Measurements from ENCODE around the gene TMEM37. TPM values are rescaled to one million over a fixed set of nuclear protein-coding genes. Genes with fewer than 3 reads are reported as not detected.

Gene TMEM37
- total RNA-seq, 1 donor from 2014 or later: 2.1 TPM

- H3K36me3 ChIP-seq (ENCODE audit: control insufficient read depth in 3 of 3, insufficient read depth in 3 of 3, low read length in 3 of 3): no peaks in the 10 kb centered on the region
- H3K4me3 ChIP-seq (ENCODE audit: low read length in 3 of 3): peak overlapping the region in 1 of 3 donors; percentile 35
- no peak overlapping the region for H3K27ac ChIP-seq (ENCODE audit: low read depth, low read length)
- no peaks in the 10 kb centered on the region for H3K27me3 ChIP-seq (ENCODE audit: control insufficient read depth in 3 of 3, insufficient read depth in 3 of 3, low read length in 3 of 3)
- peaks cover 10 to 22% (median 13%) of the 10 kb centered on the region in 3 donors for H3K4me1 ChIP-seq (ENCODE audit: control insufficient read depth in 3 of 3, insufficient read depth in 3 of 3, low read length in 3 of 3)
- H3K9ac ChIP-seq (ENCODE audit: low read depth in 1 of 3, low read length in 3 of 3): peak overlapping the region in 1 of 3 donors; percentile 8
- no peaks in the 10 kb centered on the region for H3K9me3 ChIP-seq (ENCODE audit: control insufficient read depth in 3 of 3, low read length in 3 of 3)
Observed at GRCh38 chr2:119476301-119477112, 44.9 kb downstream of the TMEM37 start.

- Histone ChIP-seq H3K27ac (ENCODE audit: low read depth, low read length) (no peak overlapping the region), H3K4me1 (ENCODE audit: control insufficient read depth in 3 of 3, insufficient read depth in 3 of 3, low read length in 3 of 3) (peaks cover 16 to 28% (median 19%) of the 10 kb centered on the region in 3 donors), H3K4me3 (ENCODE audit: low read length in 3 of 3) (no peak overlapping the region), H3K36me3 (ENCODE audit: control insufficient read depth in 3 of 3, insufficient read depth in 3 of 3, low read length in 3 of 3) (no peaks in the 10 kb centered on the region), H3K27me3 (ENCODE audit: control insufficient read depth in 3 of 3, insufficient read depth in 3 of 3, low read length in 3 of 3) (no peaks in the 10 kb centered on the region), H3K9me3 (ENCODE audit: control insufficient read depth in 3 of 3, low read length in 3 of 3) (no peaks in the 10 kb centered on the region), H3K9ac (ENCODE audit: low read depth in 1 of 3, low read length in 3 of 3) (no peak overlapping the region)
Observed at GRCh38 chr2:119477113-119477505, 45.5 kb downstream of the TMEM37 start.

- Histone ChIP-seq H3K27ac (ENCODE audit: low read depth, low read length) (no peak overlapping the region), H3K27me3 (ENCODE audit: control insufficient read depth in 3 of 3, insufficient read depth in 3 of 3, low read length in 3 of 3) (no peaks in the 10 kb centered on the region), H3K9me3 (ENCODE audit: control insufficient read depth in 3 of 3, low read length in 3 of 3) (no peaks in the 10 kb centered on the region), H3K9ac (ENCODE audit: low read depth in 1 of 3, low read length in 3 of 3) (no peak overlapping the region), H3K4me1 (ENCODE audit: control insufficient read depth in 3 of 3, insufficient read depth in 3 of 3, low read length in 3 of 3) (peaks cover 29 to 41% (median 32%) of the 10 kb centered on the region in 3 donors), H3K36me3 (ENCODE audit: control insufficient read depth in 3 of 3, insufficient read depth in 3 of 3, low read length in 3 of 3) (no peaks in the 10 kb centered on the region), H3K4me3 (ENCODE audit: low read length in 3 of 3) (no peak overlapping the region)
Observed at GRCh38 chr2:119478188-119478977, 46.7 kb downstream of the TMEM37 start.

- Histone ChIP-seq H3K9me3 (ENCODE audit: control insufficient read depth in 3 of 3, low read length in 3 of 3) (no peaks in the 10 kb centered on the region), H3K4me1 (ENCODE audit: control insufficient read depth in 3 of 3, insufficient read depth in 3 of 3, low read length in 3 of 3) (peaks cover 34 to 47% (median 37%) of the 10 kb centered on the region in 3 donors), H3K4me3 (ENCODE audit: low read length in 3 of 3) (no peak overlapping the region), H3K27me3 (ENCODE audit: control insufficient read depth in 3 of 3, insufficient read depth in 3 of 3, low read length in 3 of 3) (no peaks in the 10 kb centered on the region), H3K27ac (ENCODE audit: low read depth, low read length) (no peak overlapping the region), H3K36me3 (ENCODE audit: control insufficient read depth in 3 of 3, insufficient read depth in 3 of 3, low read length in 3 of 3) (no peaks in the 10 kb centered on the region), H3K9ac (ENCODE audit: low read depth in 1 of 3, low read length in 3 of 3) (no peak overlapping the region)
Observed at GRCh38 chr2:119478978-119479295, 47.3 kb downstream of the TMEM37 start.

GRCh38 chr2:119480184-119480583 lies 48.5 kb downstream of the TMEM37 start:
- Histone ChIP-seq H3K9me3 (ENCODE audit: control insufficient read depth in 3 of 3, low read length in 3 of 3) (no peaks in the 10 kb centered on the region), H3K4me1 (ENCODE audit: control insufficient read depth in 3 of 3, insufficient read depth in 3 of 3, low read length in 3 of 3) (peaks cover 45 to 54% (median 47%) of the 10 kb centered on the region in 3 donors), H3K4me3 (ENCODE audit: low read length in 3 of 3) (no peak overlapping the region), H3K27ac (ENCODE audit: low read depth, low read length) (no peak overlapping the region), H3K27me3 (ENCODE audit: control insufficient read depth in 3 of 3, insufficient read depth in 3 of 3, low read length in 3 of 3) (no peaks in the 10 kb centered on the region), H3K9ac (ENCODE audit: low read depth in 1 of 3, low read length in 3 of 3) (no peak overlapping the region), H3K36me3 (ENCODE audit: control insufficient read depth in 3 of 3, insufficient read depth in 3 of 3, low read length in 3 of 3) (no peaks in the 10 kb centered on the region)

- Histone ChIP-seq H3K9ac (ENCODE audit: low read depth in 1 of 3, low read length in 3 of 3) (no peak overlapping the region), H3K27ac (ENCODE audit: low read depth, low read length) (no peak overlapping the region)
Observed at GRCh38 chr2:119480718-119481142, 49.1 kb downstream of the TMEM37 start.

GRCh38 chr2:119481501-119482455 lies 50.1 kb downstream of the TMEM37 start:
- no peaks in the 10 kb centered on the region for H3K27me3 ChIP-seq (ENCODE audit: control insufficient read depth in 3 of 3, insufficient read depth in 3 of 3, low read length in 3 of 3)
- no peak overlapping the region for H3K4me3 ChIP-seq (ENCODE audit: low read length in 3 of 3)
- no peaks in the 10 kb centered on the region for H3K36me3 ChIP-seq (ENCODE audit: control insufficient read depth in 3 of 3, insufficient read depth in 3 of 3, low read length in 3 of 3)
- H3K9ac ChIP-seq (ENCODE audit: low read depth in 1 of 3, low read length in 3 of 3): peak overlapping the region in 2 of 3 donors; percentile 57 to 71
- no peaks in the 10 kb centered on the region for H3K9me3 ChIP-seq (ENCODE audit: control insufficient read depth in 3 of 3, low read length in 3 of 3)
- peaks cover 52 to 58% (median 54%) of the 10 kb centered on the region in 3 donors for H3K4me1 ChIP-seq (ENCODE audit: control insufficient read depth in 3 of 3, insufficient read depth in 3 of 3, low read length in 3 of 3)
- H3K27ac ChIP-seq (ENCODE audit: low read depth, low read length): peak overlapping the region; percentile 61

More at GRCh38 chr2:119480718-119481142, 49.1 kb downstream of the TMEM37 start:
- H3K4me1 ChIP-seq (ENCODE audit: control insufficient read depth in 3 of 3, insufficient read depth in 3 of 3, low read length in 3 of 3): peaks cover 49 to 58% (median 51%) of the 10 kb centered on the region in 3 donors
- H3K4me3 ChIP-seq (ENCODE audit: low read length in 3 of 3): no peak overlapping the region
- no peaks in the 10 kb centered on the region for H3K27me3 ChIP-seq (ENCODE audit: control insufficient read depth in 3 of 3, insufficient read depth in 3 of 3, low read length in 3 of 3)
- H3K9me3 ChIP-seq (ENCODE audit: control insufficient read depth in 3 of 3, low read length in 3 of 3): no peaks in the 10 kb centered on the region
- H3K36me3 ChIP-seq (ENCODE audit: control insufficient read depth in 3 of 3, insufficient read depth in 3 of 3, low read length in 3 of 3): no peaks in the 10 kb centered on the region

- H3K9ac ChIP-seq (ENCODE audit: low read depth in 1 of 3, low read length in 3 of 3): peak overlapping the region in 2 of 3 donors; percentile 57 to 71
- H3K9me3 ChIP-seq (ENCODE audit: control insufficient read depth in 3 of 3, low read length in 3 of 3): no peaks in the 10 kb centered on the region
- H3K4me1 ChIP-seq (ENCODE audit: control insufficient read depth in 3 of 3, insufficient read depth in 3 of 3, low read length in 3 of 3): peaks cover 62 to 67% (median 64%) of the 10 kb centered on the region in 3 donors
- H3K27me3 ChIP-seq (ENCODE audit: control insufficient read depth in 3 of 3, insufficient read depth in 3 of 3, low read length in 3 of 3): no peaks in the 10 kb centered on the region
- H3K27ac ChIP-seq (ENCODE audit: low read depth, low read length): peak overlapping the region; percentile 61
- peak overlapping the region in 2 of 3 donors; percentile 17 to 22 for H3K4me3 ChIP-seq (ENCODE audit: low read length in 3 of 3)
- H3K36me3 ChIP-seq (ENCODE audit: control insufficient read depth in 3 of 3, insufficient read depth in 3 of 3, low read length in 3 of 3): no peaks in the 10 kb centered on the region
Observed at GRCh38 chr2:119482481-119483394, 51.1 kb downstream of the TMEM37 start.

- H3K9ac ChIP-seq (ENCODE audit: low read depth in 1 of 3, low read length in 3 of 3): peak overlapping the region in 2 of 3 donors; percentile 33 to 71
- H3K27ac ChIP-seq (ENCODE audit: low read depth, low read length): peak overlapping the region; percentile 61
- no peaks in the 10 kb centered on the region for H3K9me3 ChIP-seq (ENCODE audit: control insufficient read depth in 3 of 3, low read length in 3 of 3)
- no peaks in the 10 kb centered on the region for H3K27me3 ChIP-seq (ENCODE audit: control insufficient read depth in 3 of 3, insufficient read depth in 3 of 3, low read length in 3 of 3)
- H3K4me3 ChIP-seq (ENCODE audit: low read length in 3 of 3): peak overlapping the region in 1 of 3 donors; percentile 17
- no peaks in the 10 kb centered on the region for H3K36me3 ChIP-seq (ENCODE audit: control insufficient read depth in 3 of 3, insufficient read depth in 3 of 3, low read length in 3 of 3)
- H3K4me1 ChIP-seq (ENCODE audit: control insufficient read depth in 3 of 3, insufficient read depth in 3 of 3, low read length in 3 of 3): peaks cover 68 to 74% (median 70%) of the 10 kb centered on the region in 3 donors
Observed at GRCh38 chr2:119483395-119483753, 51.7 kb downstream of the TMEM37 start.
